K562 (cell line): ENCODE measurements around the gene B3GALT4. TPM values are rescaled to one million over a fixed set of nuclear protein-coding genes. Genes with fewer than 3 reads are reported as not detected.

ENCODE experiments used
- ATAC-seq: fragments of 200-7000 bp; cut with Tn5 transposase; 3 replicates; pipeline ENCODE4 v1.9.1; 2020; ENCODE audit warnings: moderate library complexity
- BruUV-seq: library from RNA; stranded (reverse); fragments of 400-500 nt; replicated peaks from 2 replicates; lab custom pipeline; 2021; lab: Mats Ljungman, UMichigan
- CTCF ChIA-PET: fragments of 300-600 bp; formaldehyde crosslinking; extraction: SDS; loops from one replicate; lab custom pipeline; 2021; ENCODE audit warnings: low intra/inter-chr PET ratio; lab: Yijun Ruan, JAX
- POLR2A ChIA-PET: fragments of 300-600, 350-650 bp; sonication (Branson Sonifier 250); formaldehyde crosslinking; extraction: SDS; loops from one replicate; lab custom pipeline; 2021; ENCODE audit warnings: antibody characterized with exemption, inconsistent platforms; lab: Yijun Ruan, JAX
- DNase-seq, 4 experiments: peaks; one replicate each; pipeline versions ENCODE4 v3.0.0 to v3.0.0-alpha.2; 2011 to 2018; ENCODE audit warnings: low spot score in 3 of 4, mixed read lengths in 3 of 4; ENCODE audit errors: extremely low read depth in 1 of 4
- FAIRE-seq: peaks from 2 replicates; lab custom pipeline; 2011; peaks lifted over from hg19 to GRCh38; lab: Jason Lieb, UNC
- H2AFZ ChIP-seq: 2 replicates; pipeline ENCODE4 v1.6.0; 2011; ENCODE audit warnings: low read depth, low read length, control low read depth, inconsistent platforms
- H3K27ac ChIP-seq: fragments of 200-600 bp; 3 replicates; pipeline ENCODE4 v1.8.0; 2011; ENCODE audit warnings: low read depth, mild to moderate bottlenecking, control low read depth, inconsistent platforms, low read length, moderate library complexity, mixed read lengths; ENCODE audit errors: extremely low read depth
- H3K27me3 ChIP-seq, 2 experiments: fragments of 300-600 bp in 1 of 2; 2 replicates in 1 of 2; 3 replicates in 1 of 2; pipeline versions ENCODE4 v1.6.0 to v1.8.0; 2011; ENCODE audit warnings: inconsistent platforms in 2 of 2, low read length in 2 of 2, mild to moderate bottlenecking in 1 of 2, mixed read lengths in 1 of 2, moderate library complexity in 1 of 2; ENCODE audit not compliant: control insufficient read depth in 2 of 2, insufficient read depth in 2 of 2
- H3K36me3 ChIP-seq: fragments of 300-600 bp; 3 replicates; pipeline ENCODE4 v1.8.0; 2011; ENCODE audit warnings: mild to moderate bottlenecking, low read length, inconsistent platforms; ENCODE audit not compliant: control insufficient read depth, insufficient read depth
- H3K4me1 ChIP-seq, 2 experiments: fragments of 200-600 bp in 1 of 2; replicated peaks in 1 of 2; 2 replicates in 1 of 2; 3 replicates in 1 of 2; pipeline versions ENCODE4 v1.5.1 to v1.8.0; 2011; ENCODE audit warnings: inconsistent platforms in 2 of 2, low read length in 2 of 2, mild to moderate bottlenecking in 1 of 2, mixed read lengths in 1 of 2, moderate library complexity in 1 of 2; ENCODE audit not compliant: control insufficient read depth in 2 of 2, insufficient read depth in 2 of 2
- H3K4me2 ChIP-seq: 2 replicates; pipeline ENCODE4 v1.6.1; 2011; ENCODE audit warnings: low read length, control low read depth, inconsistent platforms, mixed read lengths; ENCODE audit not compliant: insufficient read depth
- H3K4me3 ChIP-seq: fragments of 200-600 bp; sonication (generic), shearing (Covaris generic); 2 replicates; pipeline ENCODE4 v1.5.1; 2016; ENCODE audit warnings: control low read depth, inconsistent platforms
- H3K79me2 ChIP-seq: fragments of 200-600 bp; 3 replicates; pipeline ENCODE4 v1.8.0; 2011; ENCODE audit warnings: low read length, inconsistent platforms; ENCODE audit not compliant: control insufficient read depth, insufficient read depth
- H3K9ac ChIP-seq, 2 experiments: 2 replicates each; pipeline versions ENCODE4 v1.6.0 to v1.6.1; 2011; ENCODE audit warnings: low read depth in 2 of 2, low read length in 2 of 2, control low read depth in 1 of 2, inconsistent platforms in 1 of 2, mild to moderate bottlenecking in 1 of 2, mixed read lengths in 1 of 2; ENCODE audit not compliant: insufficient read depth in 1 of 2
- H3K9me1 ChIP-seq: one replicate; pipeline ENCODE4 v1.6.0; 2011; ENCODE audit warnings: inconsistent platforms, mild to moderate bottlenecking, low read length, moderate library complexity; ENCODE audit not compliant: control insufficient read depth, insufficient read depth
- H3K9me3 ChIP-seq: replicated peaks from 2 replicates; pipeline ENCODE4 v1.5.1; 2011; ENCODE audit warnings: low read depth, low read length, inconsistent platforms; ENCODE audit not compliant: control insufficient read depth, insufficient read depth
- H4K20me1 ChIP-seq: replicated peaks from 2 replicates; pipeline ENCODE4 v1.6.1; 2011; ENCODE audit warnings: low read length, inconsistent platforms, mixed read lengths; ENCODE audit not compliant: control insufficient read depth, insufficient read depth
- CHCHD3 ChIP-seq: fragments of 250-450 bp; sonication (Bioruptor Pico); IDR thresholded peaks from 2 replicates; pipeline ENCODE4 v2.1.2; 2022; ENCODE audit warnings: mild to moderate bottlenecking
- CLOCK ChIP-seq: fragments of 250-450 bp; sonication (Bioruptor Pico); IDR thresholded peaks from 2 replicates; pipeline ENCODE4 v1.4.0; 2020; ENCODE audit warnings: mild to moderate bottlenecking, moderate library complexity, borderline replicate concordance
- CTCFL ChIP-seq: IDR thresholded peaks from 2 replicates; pipeline ENCODE4 v1.6.1; 2011; ENCODE audit warnings: borderline replicate concordance, low read depth, mild to moderate bottlenecking, moderate library complexity, low read length; ENCODE audit not compliant: insufficient read depth, poor library complexity, severe bottlenecking
- DIDO1 ChIP-seq: fragments of 450-650 bp; IDR thresholded peaks from 2 replicates; pipeline ENCODE4 v1.6.1; 2016; ENCODE audit warnings: low read depth, missing biosample characterization, missing genetic modification characterization
- E2F3 ChIP-seq: fragments of 250-450 bp; sonication (Bioruptor Pico); IDR thresholded peaks from 2 replicates; pipeline ENCODE4 v1.4.0; 2020; ENCODE audit warnings: mild to moderate bottlenecking
- FOXK1 ChIP-seq: sonication (generic); formaldehyde crosslinking; IDR thresholded peaks from 2 replicates; pipeline ENCODE4 v1.8.0; 2022; ENCODE audit warnings: missing genetic modification reagents, mild to moderate bottlenecking, borderline replicate concordance
- HOXB6 ChIP-seq: fragments of 250-450 bp; sonication (Bioruptor Pico); IDR thresholded peaks from 2 replicates; pipeline ENCODE4 v1.5.1; 2022; ENCODE audit warnings: mild to moderate bottlenecking, borderline replicate concordance
- NR4A1 ChIP-seq, 2 experiments: fragments of 250-450 bp in 1 of 2; fragments of 450-650 bp in 1 of 2; sonication (Bioruptor Pico) in 1 of 2; IDR thresholded peaks; 2 replicates each; pipeline versions ENCODE4 v1.4.0 to v1.6.1; 2016 to 2020; ENCODE audit warnings: mild to moderate bottlenecking in 2 of 2, missing compliant biosample characterization in 1 of 2, missing genetic modification characterization in 1 of 2, moderate library complexity in 1 of 2
- STAT5B ChIP-seq: fragments of 250-450 bp; sonication (Bioruptor Pico); IDR thresholded peaks from 2 replicates; pipeline ENCODE4 v1.8.0; 2021; ENCODE audit warnings: mild to moderate bottlenecking, inconsistent platforms
- TBL1XR1 ChIP-seq, 2 experiments: IDR thresholded peaks; 2 replicates each; pipeline ENCODE4 v1.6.1; 2012; ENCODE audit warnings: improper control_type of control experiment in 2 of 2, low read length in 2 of 2, mild to moderate bottlenecking in 1 of 2
- TCF15 ChIP-seq: fragments of 250-450 bp; sonication (Bioruptor Pico); IDR thresholded peaks from 2 replicates; pipeline ENCODE4 v1.8.0; 2022; ENCODE audit warnings: moderate library complexity, mild to moderate bottlenecking, inconsistent platforms
- ZNF778 ChIP-seq: fragments of 450-650 bp; formaldehyde crosslinking; IDR thresholded peaks from 2 replicates; pipeline ENCODE4 v1.4.0; 2020; ENCODE audit warnings: mild to moderate bottlenecking, moderate library complexity
- ZNF830 ChIP-seq: fragments of 250-450 bp; sonication (Bioruptor Pico); IDR thresholded peaks from 2 replicates; pipeline ENCODE4 v1.5.0; 2021; ENCODE audit warnings: mild to moderate bottlenecking
- WGBS: fragments of 100-300 bp; shearing (Covaris generic); methylation state at CpG from one replicate; pipeline ENCODE4 v1.1.6; 2016; ENCODE audit warnings: low coverage, mixed read lengths; ENCODE audit not compliant: insufficient coverage; ENCODE audit errors: missing lambda C conversion rate; 5-methylcytosine and 5-hydroxymethylcytosine counted together
- in situ Hi-C: fragments of 300-500 bp; cut with MboI; formaldehyde crosslinking; loops from 4 replicates; pipeline ENCODE4 v1.15.0; 2018; ENCODE audit warnings: inconsistent platforms, mixed read lengths
- intact Hi-C: fragments of 100-400 bp; cut with micrococcal nuclease; formaldehyde crosslinking; loops from 2 replicates; pipeline ENCODE4 v1.14.2; 2022
- polyA plus RNA-seq, 8 experiments: library from polyadenylated mRNA; depleted of rRNA in 4 of 8; stranded (reverse) in 5 of 8; unstranded in 3 of 8; fragments of >200 nt; fragmentation: Nextera tagmentation in 2 of 8; fragmentation: Illumina TruSeq in 1 of 8; extraction: Ambion mirVana in 2 of 8; extraction: Trizol in 1 of 8; gene quantifications; 2 replicates each; pipeline versions ENCODE4 v1.2.1 to v1.2.3, GENCODE V29; 2011 to 2014; ENCODE audit warnings: inconsistent platforms in 1 of 8, missing spikeins in 1 of 8
- total RNA-seq, 7 experiments: library from RNA; depleted of rRNA in 6 of 7; stranded (reverse); fragments of >200 nt in 6 of 7; fragmentation: Illumina TruSeq in 2 of 7; extraction: Trizol in 2 of 7; gene quantifications; 2 replicates each; pipeline versions ENCODE4 v1.2.1 to v1.2.3, GENCODE V29; 2011 to 2021; ENCODE audit warnings: low replicate concordance in 1 of 7

B3GALT4 gene
- total and polyA plus RNA-seq, 9 of the 15 experiments (the other 6 are each of a cell fraction or from before 2014, with no cell fraction given) = 0.11 to 1.3 (median 0.53) TPM; not detected in 1

GRCh38 chr6:33271468-33272274 is 5.3 kb upstream of the B3GALT4 start, which contains the start of the genes RPS18 and VPS52:
Gene RPS18 (plus strand): TSS chr6:33272075. CDS start chr6:33272120, 45 bp downstream.
Gene VPS52 (minus strand): TSS chr6:33271876. CDS start chr6:33271675, 201 bp downstream.
- Histone ChIP-seq H3K79me2 (peaks cover 68% of the 10 kb centered on the region), H3K4me3 (peak within 1 kb of the TSS; percentile 93), H2AFZ (peak within 1 kb of the TSS; percentile 99), H3K9ac (peak within 1 kb of the TSS; percentile 93 to 100), H3K9me3 (no peaks in the 10 kb centered on the region), H3K9me1 (no peaks in the 10 kb centered on the region), H3K4me1 (peaks cover 11 to 38% of the 10 kb centered on the region in 2 experiments), H3K27me3 (no peaks in the 10 kb centered on the region; a peak in 1 of 5 replicates), H3K36me3 (peaks cover 82% of the 10 kb centered on the region), H4K20me1 (peaks cover 40% of the 10 kb centered on the region), H3K4me2 (peak within 1 kb of the TSS; percentile 99), H3K27ac (peak within 1 kb of the TSS; percentile 98)
- POLR2A ChIA-PET = interaction anchor here (0.5 to 3.2 kb wide), 53 partner anchors 9 to 1664 kb away, joined by 3 to 47 read pairs (median 4); partner anchors contain the start of genes HSD17B8, HSPA1B, KIFC1 and PFDN6
- ATAC-seq = peak; percentile 85
- BruUV-seq = TSS peak; percentile 88
- FAIRE-seq = peak; percentile 95
- in situ Hi-C loops (loop anchor here (10.0 kb wide), 1 partner anchor 133 kb away; no protein-coding TSS in a partner anchor), intact Hi-C loops (loop anchor here (1.0 to 10.0 kb wide), 2 partner anchors 46 to 303 kb away; partner anchors contain the start of gene ZBTB22)
- WGBS = 1% methylated on average over 47 of the region's 48 CpGs
- peak; percentile 89 to 100 (median 92) for DNase-seq
- CTCF ChIA-PET = no interaction called here
- TF ChIP-seq CLOCK (CRISPR knock-in tag) (0 out of 2 replicates have a peak, but pooled peaks have one; percentile 50), TCF15 (CRISPR knock-in tag) (no peak), E2F3 (CRISPR knock-in tag) (peak; percentile 85; the same call in 1 of the 2 replicates), HOXB6 (CRISPR knock-in tag) (peak; percentile 11; the same call in 1 of the 2 replicates), CHCHD3 (peak; percentile 91), TBL1XR1 (IDR thresholded peaks at IDR 0.05; ENCODE audit: low read length in 2 of 2) (peak; percentile 69 to 74; a peak in 2 of 4 replicates), STAT5B (CRISPR knock-in tag) (no peak), ZNF830 (CRISPR knock-in tag) (peak; percentile 17; the same call in 1 of the 2 replicates), CTCFL (no peak), NR4A1 (CRISPR knock-in tag; IDR thresholded peaks at IDR 0.05) (peak; percentile 54), NR4A1 (tag; IDR thresholded peaks at IDR 0.05) (peak; percentile 33; the same call in 1 of the 2 replicates), FOXK1 (CRISPR knock-in tag) (peak; percentile 88), ZNF778 (no peak), DIDO1 (peak; percentile 93)
